Stimulated activated naive CD8-positive, alpha-beta T cell treated with anti-CD3 and anti-CD28 coated beads, Interleukin-15, amount 100 ng/mL, for 72 hours (primary cell): ENCODE data around the gene DHX9.

Experiments used
- ATAC-seq: fragments of 150-1000 bp; cut with Tn5 transposase; 2 replicates; pipeline ENCODE4 v1.10.0; 2021; ENCODE audit warnings: mild to moderate bottlenecking, moderate library complexity
- DNase-seq, 2 donors: peaks; one replicate each; pipeline ENCODE4 v3.0.0; 2021 to 2022
- H3K27ac Mint-ChIP-seq, 2 donors: one replicate each; pipeline ENCODE4 v1.8.0; 2022; ENCODE audit warnings: mild to moderate bottlenecking in 2 of 2, mixed read lengths in 2 of 2, moderate library complexity in 2 of 2
- H3K27me3 Mint-ChIP-seq: one replicate; pipeline ENCODE4 v1.8.0; 2022; ENCODE audit warnings: mixed read lengths
- H3K4me1 Mint-ChIP-seq: one replicate; pipeline ENCODE4 v1.8.0; 2022; ENCODE audit warnings: mild to moderate bottlenecking, mixed read lengths
- H3K4me3 Mint-ChIP-seq, 2 donors: one replicate each; pipeline ENCODE4 v1.8.0; 2022; ENCODE audit warnings: mild to moderate bottlenecking in 2 of 2, mixed read lengths in 2 of 2, moderate library complexity in 1 of 2
- H3K9me3 Mint-ChIP-seq, 2 donors: one replicate each; pipeline ENCODE4 v1.8.0; 2022; ENCODE audit warnings: mixed read lengths in 2 of 2

Gene DHX9

GRCh38 chr1:182861994-182862393 lies 22.8 kb downstream of the DHX9 start:
- H3K27me3 Mint-ChIP-seq = no peaks in the 10 kb centered on the region
- peaks cover 49% of the 10 kb centered on the region for H3K4me1 Mint-ChIP-seq
- DNase-seq (no peak), ATAC-seq (peak; percentile 78)
- peak overlapping the region in 1 of 2 donors; percentile 84 for H3K27ac Mint-ChIP-seq
- H3K9me3 Mint-ChIP-seq = no peaks in the 10 kb centered on the region
- no peak overlapping the region for H3K4me3 Mint-ChIP-seq

- DNase-seq = no peak
- H3K9me3 Mint-ChIP-seq = no peaks in the 10 kb centered on the region
- peaks cover 49% of the 10 kb centered on the region for H3K4me1 Mint-ChIP-seq
- H3K27me3 Mint-ChIP-seq = no peaks in the 10 kb centered on the region
- ATAC-seq = no peak
- H3K4me3 Mint-ChIP-seq = no peak overlapping the region
- H3K27ac Mint-ChIP-seq = peak overlapping the region; percentile 67 to 84
Observed at GRCh38 chr1:182862827-182863226, 23.7 kb downstream of the DHX9 start.

- H3K4me1 Mint-ChIP-seq = peaks cover 38% of the 10 kb centered on the region
Observed at GRCh38 chr1:182863940-182864339, 24.8 kb downstream of the DHX9 start.

GRCh38 chr1:182867861-182868260 lies 28.7 kb downstream of the DHX9 start:
- no peak for ATAC-seq
- Mint-ChIP-seq H3K4me1 (peaks cover 15% of the 10 kb centered on the region), H3K9me3 (no peaks in the 10 kb centered on the region), H3K27me3 (no peaks in the 10 kb centered on the region), H3K27ac (peak overlapping the region; percentile 9 to 52), H3K4me3 (no peak overlapping the region)
- DNase-seq = no peak

More at GRCh38 chr1:182863940-182864339, 24.8 kb downstream of the DHX9 start:
- DNase-seq = no peak
- no peak overlapping the region for H3K27ac Mint-ChIP-seq
- H3K4me3 Mint-ChIP-seq = no peak overlapping the region
- H3K9me3 Mint-ChIP-seq = no peaks in the 10 kb centered on the region
- H3K27me3 Mint-ChIP-seq = no peaks in the 10 kb centered on the region
- ATAC-seq = no peak

- Mint-ChIP-seq H3K4me3 (no peak overlapping the region), H3K27ac (peak overlapping the region in 1 of 2 donors; percentile 42), H3K4me1 (peaks cover 13% of the 10 kb centered on the region), H3K27me3 (no peaks in the 10 kb centered on the region), H3K9me3 (no peaks in the 10 kb centered on the region)
- DNase-seq (no peak), ATAC-seq (no peak)
Observed at GRCh38 chr1:182869241-182869666, 30.1 kb downstream of the DHX9 start.

- no peak overlapping the region for H3K27ac Mint-ChIP-seq
- peaks cover 31% of the 10 kb centered on the region for H3K4me1 Mint-ChIP-seq
- DNase-seq (no peak), ATAC-seq (no peak)
- no peaks in the 10 kb centered on the region for H3K9me3 Mint-ChIP-seq
- H3K27me3 Mint-ChIP-seq = no peaks in the 10 kb centered on the region
- no peak overlapping the region for H3K4me3 Mint-ChIP-seq
Observed at GRCh38 chr1:182872881-182873280, 33.7 kb downstream of the DHX9 start.

GRCh38 chr1:182875889-182876288 lies 36.7 kb downstream of the DHX9 start:
- H3K27me3 Mint-ChIP-seq = no peaks in the 10 kb centered on the region
- no peak overlapping the region for H3K4me3 Mint-ChIP-seq
- ATAC-seq = no peak
- peaks cover 35% of the 10 kb centered on the region for H3K4me1 Mint-ChIP-seq
- no peak for DNase-seq
- H3K27ac Mint-ChIP-seq = peak overlapping the region in 1 of 2 donors; percentile 35
- H3K9me3 Mint-ChIP-seq = no peaks in the 10 kb centered on the region

GRCh38 chr1:182877331-182877730 lies 38.2 kb downstream of the DHX9 start:
- DNase-seq = no peak
- no peak overlapping the region for H3K4me3 Mint-ChIP-seq
- peaks cover 35% of the 10 kb centered on the region for H3K4me1 Mint-ChIP-seq
- H3K27ac Mint-ChIP-seq = peak overlapping the region in 1 of 2 donors; percentile 83
- no peaks in the 10 kb centered on the region for H3K9me3 Mint-ChIP-seq
- H3K27me3 Mint-ChIP-seq = no peaks in the 10 kb centered on the region
- no peak for ATAC-seq

GRCh38 chr1:182877842-182878241 lies 38.7 kb downstream of the DHX9 start:
- DNase-seq = peak; percentile 20 to 42
- no peaks in the 10 kb centered on the region for H3K9me3 Mint-ChIP-seq
- H3K4me1 Mint-ChIP-seq = peaks cover 35% of the 10 kb centered on the region
- peak overlapping the region; percentile 49 to 94 for H3K27ac Mint-ChIP-seq
- H3K4me3 Mint-ChIP-seq = no peak overlapping the region
- no peaks in the 10 kb centered on the region for H3K27me3 Mint-ChIP-seq
- peak; percentile 93 for ATAC-seq

- Mint-ChIP-seq H3K9me3 (no peaks in the 10 kb centered on the region), H3K27me3 (no peaks in the 10 kb centered on the region), H3K4me3 (no peak overlapping the region), H3K27ac (peak overlapping the region in 1 of 2 donors; percentile 43), H3K4me1 (peaks cover 6% of the 10 kb centered on the region)
- ATAC-seq (no peak), DNase-seq (no peak)
Observed at GRCh38 chr1:182884872-182885271, 45.7 kb downstream of the DHX9 start.

- peaks cover 12% of the 10 kb centered on the region for H3K4me1 Mint-ChIP-seq
- ATAC-seq = no peak
- no peak for DNase-seq
- no peaks in the 10 kb centered on the region for H3K9me3 Mint-ChIP-seq
- H3K27ac Mint-ChIP-seq = no peak overlapping the region
- H3K27me3 Mint-ChIP-seq = no peaks in the 10 kb centered on the region
- no peak overlapping the region for H3K4me3 Mint-ChIP-seq
Observed at GRCh38 chr1:182885591-182885990, 46.4 kb downstream of the DHX9 start.

GRCh38 chr1:182886985-182887384 lies 47.8 kb downstream of the DHX9 start:
- no peak overlapping the region for H3K27ac Mint-ChIP-seq
- DNase-seq (no peak), ATAC-seq (no peak)
- H3K27me3 Mint-ChIP-seq = no peaks in the 10 kb centered on the region
- peaks cover 12% of the 10 kb centered on the region for H3K4me1 Mint-ChIP-seq
- no peak overlapping the region for H3K4me3 Mint-ChIP-seq
- H3K9me3 Mint-ChIP-seq = no peaks in the 10 kb centered on the region

GRCh38 chr1:182888736-182889531 lies 49.8 kb downstream of the DHX9 start:
- peak overlapping the region in 1 of 2 donors; percentile 83 for H3K27ac Mint-ChIP-seq
- no peak for ATAC-seq
- peaks cover 6% of the 10 kb centered on the region for H3K27me3 Mint-ChIP-seq
- H3K4me1 Mint-ChIP-seq = peaks cover 19% of the 10 kb centered on the region
- no peak for DNase-seq
- H3K4me3 Mint-ChIP-seq = no peak overlapping the region
- no peaks in the 10 kb centered on the region for H3K9me3 Mint-ChIP-seq

- Mint-ChIP-seq H3K9me3 (no peaks in the 10 kb centered on the region), H3K27me3 (peaks cover 16% of the 10 kb centered on the region), H3K4me3 (no peak overlapping the region), H3K4me1 (peaks cover 19% of the 10 kb centered on the region), H3K27ac (no peak overlapping the region)
- ATAC-seq (peak; percentile 90), DNase-seq (peak in 1 of 2 donors; percentile 49)
Observed at GRCh38 chr1:182889997-182890396, 50.9 kb downstream of the DHX9 start.

- no peak for DNase-seq
Observed at GRCh38 chr1:182890927-182891610, 51.9 kb downstream of the DHX9 start.

GRCh38 chr1:182897696-182898095 lies 58.5 kb downstream of the DHX9 start:
- Mint-ChIP-seq H3K4me1 (peaks cover 7% of the 10 kb centered on the region), H3K4me3 (no peak overlapping the region), H3K9me3 (no peaks in the 10 kb centered on the region), H3K27me3 (peaks cover 17% of the 10 kb centered on the region), H3K27ac (no peak overlapping the region)
- ATAC-seq (no peak), DNase-seq (no peak)

More at GRCh38 chr1:182890927-182891610, 51.9 kb downstream of the DHX9 start:
- Mint-ChIP-seq H3K9me3 (no peaks in the 10 kb centered on the region), H3K4me1 (peaks cover 19% of the 10 kb centered on the region), H3K27ac (no peak overlapping the region), H3K4me3 (no peak overlapping the region), H3K27me3 (peaks cover 17% of the 10 kb centered on the region)
- no peak for ATAC-seq
